ENCODE measurements around the gene HYPK.

- no peak for TF ChIP-seq CTCF (conservative IDR thresholded peaks at IDR 0.05)
- no peak for TF ChIP-seq EZH2 (IDR thresholded peaks at IDR 0.05; ENCODE audit: low read depth)
Measured at GRCh38 chr15:43776101-43776717, 24.2 kb upstream of the HYPK start.
